Spinal cord (tissue), 10 donors: ENCODE data around the gene CNNM3. TPM values are rescaled to one million over a fixed set of nuclear protein-coding genes. Genes with fewer than 3 reads are reported as not detected.
A peak's percentile ranks its signal among the peaks of the same experiment; 100 is the strongest.
"Not testable (repeated sequence)": the region's sequence is repeated elsewhere in the genome, so short reads cannot be mapped to it uniquely, and the experiment has no call there.

Source experiments
- DNase-seq, 6 donors: peaks; one replicate each; pipeline versions ENCODE4 v3.0.0 to v3.0.0-alpha.2; 2013 to 2015; ENCODE audit warnings: low spot score in 6 of 6, low read depth in 4 of 6
- H3K27ac ChIP-seq: one replicate; pipeline ENCODE4 v1.5.1; 2013; ENCODE audit warnings: low read depth, low read length, control low read depth
- H3K27me3 ChIP-seq: one replicate; pipeline ENCODE4 v1.6.1; 2013; ENCODE audit warnings: low read length; ENCODE audit not compliant: control insufficient read depth, insufficient read depth
- H3K36me3 ChIP-seq: one replicate; pipeline ENCODE4 v1.6.1; 2013; ENCODE audit warnings: low read length; ENCODE audit not compliant: control insufficient read depth, insufficient read depth
- H3K4me1 ChIP-seq: one replicate; pipeline ENCODE4 v1.6.1; 2013; ENCODE audit warnings: low read length; ENCODE audit not compliant: control insufficient read depth, insufficient read depth
- H3K4me3 ChIP-seq: one replicate; pipeline ENCODE4 v1.5.1; 2013; ENCODE audit warnings: low read depth, low read length, control low read depth
- H3K9me3 ChIP-seq: one replicate; pipeline ENCODE4 v1.6.1; 2013; ENCODE audit warnings: low read length; ENCODE audit not compliant: control insufficient read depth, insufficient read depth
- WGBS: methylation state at CpG from one replicate; pipeline ENCODE4 v1.1.5; 2013; ENCODE audit warnings: missing lambda C conversion rate; ENCODE audit not compliant: insufficient coverage; 5-methylcytosine and 5-hydroxymethylcytosine counted together
- polyA plus RNA-seq, 2 donors: library from polyadenylated mRNA; unstranded; fragments of 120-200 nt; gene quantifications; one replicate each; pipeline ENCODE4 v1.2.1, GENCODE V29; 2013; ENCODE audit not compliant: insufficient read length in 2 of 2
- total RNA-seq, 2 donors: library from RNA; depleted of rRNA in 1 of 2; stranded (reverse); fragments of 120-200 nt in 1 of 2; fragments of >200 nt in 1 of 2; gene quantifications; one replicate each; pipeline versions ENCODE4 v1.2.3 to v1.2.4, GENCODE V29; 2013 to 2014
- donor health status: healthy.

The CNNM3 gene
- total and polyA plus RNA-seq, 4 donors, result 10.2 to 51.5 (median 25.5) TPM

- H3K27ac ChIP-seq, result peak overlapping the region; percentile 75
- H3K9me3 ChIP-seq, result no peaks in the 10 kb centered on the region
- DNase-seq, result no peak
- H3K4me3 ChIP-seq, result no peak overlapping the region
- 90% methylated on average over 14 of the region's 17 CpGs for WGBS
- no peaks in the 10 kb centered on the region for H3K27me3 ChIP-seq
- peaks cover 76% of the 10 kb centered on the region for H3K4me1 ChIP-seq
- peaks cover 73% of the 10 kb centered on the region for H3K36me3 ChIP-seq
Observed at GRCh38 chr2:96861074-96861473, 45.0 kb downstream of the CNNM3 start.

- 91% methylated on average over 3 of the region's 4 CpGs for WGBS
- not testable (repeated sequence) for H3K9me3 ChIP-seq, H3K27ac ChIP-seq, H3K4me3 ChIP-seq, DNase-seq, H3K27me3 ChIP-seq
- H3K36me3 ChIP-seq, result peaks cover 90% of the 10 kb centered on the region
- peaks cover 83% of the 10 kb centered on the region for H3K4me1 ChIP-seq
Observed at GRCh38 chr2:96863056-96863455, 47.0 kb downstream of the CNNM3 start.

- Histone ChIP-seq H3K36me3 (peaks cover 92% of the 10 kb centered on the region), H3K27ac (no peak overlapping the region), H3K4me3 (no peak overlapping the region), H3K27me3 (no peaks in the 10 kb centered on the region), H3K9me3 (no peaks in the 10 kb centered on the region), H3K4me1 (peaks cover 80% of the 10 kb centered on the region)
- 94% methylated on average over 16 of the region's 19 CpGs for WGBS
- DNase-seq, result no peak
Observed at GRCh38 chr2:96863575-96864342, 47.7 kb downstream of the CNNM3 start.

- Histone ChIP-seq H3K9me3 (no peaks in the 10 kb centered on the region), H3K4me1 (peaks cover 73% of the 10 kb centered on the region), H3K4me3 (no peak overlapping the region), H3K27ac (no peak overlapping the region), H3K36me3 (peaks cover 86% of the 10 kb centered on the region), H3K27me3 (no peaks in the 10 kb centered on the region)
- no peak for DNase-seq
- 82% methylated on average over 19 of the region's 25 CpGs for WGBS
Observed at GRCh38 chr2:96864343-96865091, 48.4 kb downstream of the CNNM3 start.

GRCh38 chr2:96865654-96866053 lies 49.6 kb downstream of the CNNM3 start:
- H3K36me3 ChIP-seq, result peaks cover 75% of the 10 kb centered on the region
- no peaks in the 10 kb centered on the region for H3K9me3 ChIP-seq
- H3K27ac ChIP-seq, result no peak overlapping the region
- H3K4me1 ChIP-seq, result peaks cover 67% of the 10 kb centered on the region
- H3K27me3 ChIP-seq, result no peaks in the 10 kb centered on the region
- H3K4me3 ChIP-seq, result no peak overlapping the region
- 95% methylated on average over 10 of the region's 16 CpGs for WGBS
- no peak for DNase-seq

- no peaks in the 10 kb centered on the region for H3K27me3 ChIP-seq
- no peak for DNase-seq
- H3K27ac ChIP-seq, result no peak overlapping the region
- peaks cover 67% of the 10 kb centered on the region for H3K4me1 ChIP-seq
- H3K36me3 ChIP-seq, result peaks cover 70% of the 10 kb centered on the region
- 86% methylated on average over 14 of the region's 14 CpGs for WGBS
- H3K4me3 ChIP-seq, result no peak overlapping the region
- no peaks in the 10 kb centered on the region for H3K9me3 ChIP-seq
Observed at GRCh38 chr2:96866149-96866548, 50.1 kb downstream of the CNNM3 start.

- H3K27me3 ChIP-seq, result no peaks in the 10 kb centered on the region
- no peak for DNase-seq
- peaks cover 67% of the 10 kb centered on the region for H3K4me1 ChIP-seq
- peak overlapping the region; percentile 6 for H3K27ac ChIP-seq
- H3K36me3 ChIP-seq, result peaks cover 65% of the 10 kb centered on the region
- WGBS, result 75% methylated on average over 5 of the region's 8 CpGs
- H3K4me3 ChIP-seq, result no peak overlapping the region
- no peaks in the 10 kb centered on the region for H3K9me3 ChIP-seq
Observed at GRCh38 chr2:96866586-96866985, 50.5 kb downstream of the CNNM3 start.

GRCh38 chr2:96866986-96867755 lies 51.1 kb downstream of the CNNM3 start:
- peaks cover 61% of the 10 kb centered on the region for H3K36me3 ChIP-seq
- peak overlapping the region; percentile 77 for H3K4me3 ChIP-seq
- H3K27ac ChIP-seq, result peak overlapping the region; percentile 90
- H3K27me3 ChIP-seq, result no peaks in the 10 kb centered on the region
- no peaks in the 10 kb centered on the region for H3K9me3 ChIP-seq
- no peak for DNase-seq
- H3K4me1 ChIP-seq, result peaks cover 69% of the 10 kb centered on the region
- WGBS, result 47% methylated on average over 8 of the region's 22 CpGs

- no peaks in the 10 kb centered on the region for H3K9me3 ChIP-seq
- H3K36me3 ChIP-seq, result peaks cover 54% of the 10 kb centered on the region
- peak overlapping the region; percentile 90 for H3K27ac ChIP-seq
- no peaks in the 10 kb centered on the region for H3K27me3 ChIP-seq
- peak in 2 of 6 donors; percentile 37 to 46 for DNase-seq
- H3K4me1 ChIP-seq, result peaks cover 74% of the 10 kb centered on the region
- H3K4me3 ChIP-seq, result peak overlapping the region; percentile 77
- 3% methylated on average over 13 of the region's 27 CpGs for WGBS
Observed at GRCh38 chr2:96867756-96868554, 51.9 kb downstream of the CNNM3 start.
